Neural crest cell (in vitro differentiated cells): ENCODE data around the gene IPO5. TPM values are rescaled to one million over a fixed set of nuclear protein-coding genes. Genes with fewer than 3 reads are reported as not detected.
A peak's percentile ranks its signal among the peaks of the same experiment; 100 is the strongest.

Experiments used
- DNase-seq: peaks from one replicate; pipeline ENCODE4 v3.0.0; 2021; ENCODE audit warnings: low read depth, mixed read lengths, low spot score
- H3K27ac Mint-ChIP-seq: one replicate; pipeline ENCODE4 v1.8.0; 2021; ENCODE audit warnings: mild to moderate bottlenecking, mixed read lengths; ENCODE audit not compliant: unreplicated experiment
- H3K27me3 Mint-ChIP-seq: 2 replicates; pipeline ENCODE4 v1.8.0; 2021; ENCODE audit warnings: low read depth, mild to moderate bottlenecking, mixed read lengths
- H3K36me3 Mint-ChIP-seq: 2 replicates; pipeline ENCODE4 v1.8.0; 2021; ENCODE audit warnings: low read depth, mild to moderate bottlenecking, mixed read lengths
- H3K4me1 Mint-ChIP-seq: 2 replicates; pipeline ENCODE4 v1.8.0; 2021; ENCODE audit warnings: mixed read lengths
- H3K4me3 Mint-ChIP-seq: one replicate; pipeline ENCODE4 v1.8.0; 2021; ENCODE audit warnings: mild to moderate bottlenecking, mixed read lengths
- H3K9me3 Mint-ChIP-seq: 2 replicates; pipeline ENCODE4 v1.8.0; 2021; ENCODE audit warnings: mixed read lengths
- CTCF ChIP-seq: fragments of 200-600 bp; sonication (generic); conservative IDR thresholded peaks from 2 replicates; pipeline ENCODE4 v1.5.0; 2021; ENCODE audit warnings: antibody characterized with exemption, mild to moderate bottlenecking
- total RNA-seq: library from RNA; stranded (reverse); gene quantifications from 2 replicates; pipeline ENCODE4 v1.2.1, GENCODE V29; 2021

IPO5 gene
- total RNA-seq, 1 donor from 2014 or later, result 249 TPM

GRCh38 chr13:97967948-97968347 lies 14.5 kb downstream of the IPO5 start:
- no peak for TF ChIP-seq CTCF
- H3K9me3 Mint-ChIP-seq, result no peaks in the 10 kb centered on the region
- H3K27ac Mint-ChIP-seq, result no peak overlapping the region
- no peak for DNase-seq
- peaks cover 2% of the 10 kb centered on the region for H3K27me3 Mint-ChIP-seq
- no peak overlapping the region for H3K4me3 Mint-ChIP-seq
- H3K4me1 Mint-ChIP-seq, result no peaks in the 10 kb centered on the region
- no peaks in the 10 kb centered on the region for H3K36me3 Mint-ChIP-seq

GRCh38 chr13:97971519-97971918 lies 18.0 kb downstream of the IPO5 start:
- Mint-ChIP-seq H3K27me3 (no peaks in the 10 kb centered on the region), H3K9me3 (no peaks in the 10 kb centered on the region), H3K27ac (no peak overlapping the region), H3K4me1 (peaks cover 5% of the 10 kb centered on the region), H3K4me3 (no peak overlapping the region), H3K36me3 (no peaks in the 10 kb centered on the region)
- no peak for DNase-seq
- no peak for TF ChIP-seq CTCF

DNA sequence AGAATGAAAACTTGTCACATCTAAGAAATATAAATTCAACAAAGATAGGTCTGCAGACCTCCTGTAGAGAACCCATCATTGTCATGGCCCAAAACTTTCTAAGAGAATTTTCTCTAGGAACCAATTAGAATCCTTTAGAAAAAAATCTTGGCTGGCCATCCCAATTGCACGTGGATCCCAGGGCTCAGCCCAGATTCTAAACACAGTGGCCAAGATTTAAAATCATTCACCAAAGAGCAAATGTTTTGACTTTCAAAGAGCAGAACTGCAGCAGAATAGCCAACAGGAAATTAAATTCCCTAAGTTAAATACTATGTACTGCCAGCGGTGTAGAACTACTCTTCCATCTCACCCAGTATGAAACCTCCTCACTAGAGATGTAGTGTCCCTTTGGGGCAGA lies 21.3 kb downstream of the IPO5 start:
- Mint-ChIP-seq H3K4me1 (peaks cover 28% of the 10 kb centered on the region), H3K27me3 (no peaks in the 10 kb centered on the region), H3K9me3 (no peaks in the 10 kb centered on the region), H3K4me3 (peak overlapping the region; percentile 83), H3K27ac (no peak overlapping the region), H3K36me3 (peaks cover 2% of the 10 kb centered on the region)
- no peak for DNase-seq
- TF ChIP-seq CTCF, result no peak

DNA sequence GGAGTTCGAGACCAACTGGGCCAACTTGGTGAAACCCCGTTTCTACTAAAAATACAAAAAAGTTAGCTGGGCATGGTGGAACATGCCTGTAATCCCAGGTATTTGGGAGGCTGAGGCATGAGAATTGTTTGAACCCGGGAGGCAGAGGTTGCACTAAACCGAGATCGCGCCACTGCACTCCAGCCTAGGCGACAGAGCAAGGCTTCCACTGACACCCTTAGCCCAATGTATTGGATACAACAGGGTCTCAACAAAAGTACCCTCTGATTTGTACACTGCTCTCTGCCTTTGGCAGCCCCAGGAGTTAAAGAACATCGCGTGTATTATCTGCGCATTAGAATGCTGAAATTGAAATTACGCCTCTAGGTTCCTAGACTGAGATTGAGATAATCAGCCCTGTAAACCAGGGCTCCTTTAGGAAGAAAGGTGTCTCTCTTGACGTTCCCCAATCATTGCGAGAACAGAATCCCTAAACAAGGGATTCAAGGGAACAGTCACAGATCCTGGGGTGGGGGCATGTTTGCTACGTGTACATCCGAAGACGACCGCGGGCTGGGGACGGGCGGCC lies 21.9 kb downstream of the IPO5 start:
- no peak for TF ChIP-seq CTCF
- Mint-ChIP-seq H3K27ac (peak overlapping the region; percentile 99), H3K4me1 (peaks cover 29% of the 10 kb centered on the region), H3K4me3 (peak overlapping the region; percentile 94), H3K36me3 (peaks cover 3% of the 10 kb centered on the region), H3K9me3 (no peaks in the 10 kb centered on the region), H3K27me3 (no peaks in the 10 kb centered on the region)
- no peak for DNase-seq

GRCh38 chr13:97975848-97976609 lies 22.6 kb downstream of the IPO5 start:
- Mint-ChIP-seq H3K36me3 (peaks cover 3% of the 10 kb centered on the region), H3K4me3 (peak overlapping the region; percentile 94), H3K4me1 (peaks cover 32% of the 10 kb centered on the region), H3K9me3 (no peaks in the 10 kb centered on the region), H3K27ac (peak overlapping the region; percentile 99), H3K27me3 (no peaks in the 10 kb centered on the region)
- DNase-seq, result peak; percentile 92
- no peak for TF ChIP-seq CTCF
